T-helper 1 cell treated with Interleukin-12 subunit alpha and Interleukin-12 subunit beta and Interleukin-4 antibody, amounts not matched to agents 30 ng/mL and 1 ng/mL, for 36 hours (primary cell): Measurements from ENCODE around the gene VPS11. TPM values are rescaled to one million over a fixed set of nuclear protein-coding genes. Genes with fewer than 3 reads are reported as not detected.
"Not testable (repeated sequence)": the region's sequence is repeated elsewhere in the genome, so short reads cannot be mapped to it uniquely, and the experiment has no call there.

Source experiments
- intact Hi-C: fragments of 100-400 bp; cut with micrococcal nuclease; formaldehyde crosslinking; loops from one replicate; pipeline ENCODE4 v1.15.1; 2024
- total RNA-seq: library from RNA; stranded (reverse); gene quantifications from 2 replicates; pipeline ENCODE4 v1.2.3, GENCODE V29; 2022

The VPS11 gene
- total RNA-seq, 1 donor from 2014 or later, result 38.6 TPM

- intact Hi-C loops, result not testable (repeated sequence)
Observed at GRCh38 chr11:119033421-119033820, 34.2 kb upstream of the VPS11 start.

GRCh38 chr11:119034813-119035212 is 32.8 kb upstream of the VPS11 start:
- intact Hi-C loops, result no loop called here

DNA sequence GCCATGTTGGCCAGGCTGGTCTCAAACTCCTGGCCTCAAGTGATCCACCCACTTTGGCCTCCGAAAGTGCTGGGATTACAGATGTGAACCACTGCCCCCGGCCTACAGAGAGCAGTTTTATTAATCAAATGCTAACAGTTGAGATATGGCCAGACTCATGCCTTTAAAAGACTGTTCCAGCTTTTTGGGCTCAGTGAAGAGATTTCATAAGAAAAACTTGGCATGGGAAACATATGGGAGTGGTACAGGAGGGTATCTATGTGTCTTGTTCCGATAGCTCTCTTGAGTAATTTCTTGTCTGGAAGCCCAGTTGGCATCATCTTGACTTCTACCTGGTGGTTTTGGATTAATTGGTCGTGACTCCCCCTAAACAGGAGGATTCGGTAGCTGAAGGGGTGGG is 28.7 kb upstream of the VPS11 start:
- intact Hi-C loops, result no loop called here

DNA sequence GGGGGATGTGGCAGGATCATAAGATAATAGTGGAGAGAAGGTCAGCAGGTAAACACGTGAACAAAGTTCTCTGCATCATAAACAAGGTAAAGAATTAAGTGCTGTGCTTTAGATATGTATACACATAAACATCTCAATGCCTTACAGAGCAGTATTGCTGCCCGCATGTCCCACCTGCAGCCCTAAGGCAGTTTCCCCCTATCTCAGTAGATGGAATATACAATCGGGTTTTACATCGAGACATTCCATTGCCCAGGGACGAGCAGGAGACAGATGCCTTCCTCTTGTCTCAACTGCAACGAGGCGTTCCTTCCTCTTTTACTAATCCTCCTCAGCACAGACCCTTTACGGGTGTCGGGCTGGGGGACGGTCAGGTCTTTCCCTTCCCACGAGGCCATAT is 28.1 kb upstream of the VPS11 start:
- intact Hi-C loops, result not testable (repeated sequence)

- intact Hi-C loops, result no loop called here
Observed at GRCh38 chr11:119041821-119042514, 25.6 kb upstream of the VPS11 start.

GRCh38 chr11:119042927-119043326 is 24.7 kb upstream of the VPS11 start:
- intact Hi-C loops, result no loop called here

GRCh38 chr11:119044708-119045107 is 22.9 kb upstream of the VPS11 start:
- intact Hi-C loops, result no loop called here

DNA sequence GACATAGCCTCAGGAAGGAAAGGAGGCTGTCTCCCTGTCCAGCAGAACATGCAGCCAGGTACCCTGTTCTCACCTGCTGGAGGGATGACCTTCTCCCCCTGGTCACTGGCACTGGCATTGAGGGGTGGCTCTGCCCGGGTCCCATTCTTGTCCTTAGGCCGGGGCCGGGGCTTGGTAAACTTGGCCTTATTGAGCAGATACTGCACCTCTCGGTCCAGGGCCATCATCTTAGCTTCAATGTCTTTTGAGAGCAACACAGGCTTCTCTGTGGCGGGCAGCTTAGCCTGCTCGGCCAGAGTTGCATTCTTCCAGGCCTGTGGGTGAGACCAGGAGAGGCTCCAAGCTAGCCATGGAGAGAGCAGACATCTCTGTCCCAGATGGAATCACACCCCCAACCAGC is 21.1 kb upstream of the VPS11 start:
- intact Hi-C loops, result no loop called here

DNA sequence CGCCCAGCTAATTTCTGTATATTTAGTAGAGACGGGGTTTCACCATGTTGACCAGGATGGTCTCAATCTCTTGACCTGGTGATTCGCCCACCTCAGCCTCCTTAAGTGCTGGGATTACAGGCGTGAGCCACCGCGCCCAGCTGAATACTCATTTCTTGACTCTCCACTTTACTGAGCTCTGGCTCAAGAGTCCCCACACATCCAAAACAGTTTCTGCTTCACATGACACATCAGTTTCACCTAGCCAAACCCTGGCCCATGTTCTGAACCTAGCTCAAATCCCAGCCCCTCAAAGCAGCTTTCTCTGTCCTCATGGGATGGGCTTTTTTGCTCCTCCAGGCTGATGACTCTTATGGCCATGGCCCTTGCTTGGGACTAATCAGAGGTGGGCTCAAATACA is 20.4 kb upstream of the VPS11 start:
- intact Hi-C loops, result no loop called here

DNA sequence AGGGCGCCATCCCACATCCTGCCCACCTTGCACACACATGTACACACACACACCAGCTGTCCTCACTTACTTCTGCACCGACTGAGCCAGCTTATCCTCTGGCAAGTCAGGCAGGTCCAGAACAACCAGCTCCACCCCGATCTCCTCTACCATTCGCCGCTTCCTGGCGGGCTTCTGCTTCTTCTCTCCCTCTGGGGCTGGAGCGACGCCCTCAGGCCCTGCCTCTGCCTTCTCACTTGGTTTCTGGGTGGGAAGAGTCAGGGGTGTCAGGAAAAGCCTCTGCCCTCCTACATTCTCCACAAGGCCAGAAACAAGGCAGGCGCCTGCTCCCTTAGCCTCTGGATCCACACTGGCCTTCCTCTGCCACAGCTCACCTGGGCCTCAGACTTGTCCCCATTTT is 19.0 kb upstream of the VPS11 start:
- intact Hi-C loops, result no loop called here

DNA sequence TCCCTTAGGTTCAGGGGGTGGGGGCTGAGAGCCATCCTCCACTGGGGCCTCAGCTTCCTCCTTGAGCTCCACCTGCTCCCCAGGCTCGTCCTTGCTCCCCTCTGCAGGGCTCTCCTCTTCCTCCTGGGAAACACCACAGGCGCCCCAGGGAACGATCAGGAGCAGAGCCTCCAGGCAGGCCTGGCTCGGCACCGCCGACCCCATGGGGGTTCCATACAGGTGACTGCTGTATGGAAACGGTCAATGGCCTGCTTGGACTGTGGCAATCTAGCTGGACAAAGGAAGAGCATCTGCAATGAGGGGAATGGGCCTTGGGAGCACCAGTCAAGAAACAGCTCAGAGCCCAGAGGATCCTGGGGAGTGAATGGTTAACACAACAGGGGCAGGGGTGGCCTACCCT is 18.5 kb upstream of the VPS11 start:
- intact Hi-C loops, result no loop called here

DNA sequence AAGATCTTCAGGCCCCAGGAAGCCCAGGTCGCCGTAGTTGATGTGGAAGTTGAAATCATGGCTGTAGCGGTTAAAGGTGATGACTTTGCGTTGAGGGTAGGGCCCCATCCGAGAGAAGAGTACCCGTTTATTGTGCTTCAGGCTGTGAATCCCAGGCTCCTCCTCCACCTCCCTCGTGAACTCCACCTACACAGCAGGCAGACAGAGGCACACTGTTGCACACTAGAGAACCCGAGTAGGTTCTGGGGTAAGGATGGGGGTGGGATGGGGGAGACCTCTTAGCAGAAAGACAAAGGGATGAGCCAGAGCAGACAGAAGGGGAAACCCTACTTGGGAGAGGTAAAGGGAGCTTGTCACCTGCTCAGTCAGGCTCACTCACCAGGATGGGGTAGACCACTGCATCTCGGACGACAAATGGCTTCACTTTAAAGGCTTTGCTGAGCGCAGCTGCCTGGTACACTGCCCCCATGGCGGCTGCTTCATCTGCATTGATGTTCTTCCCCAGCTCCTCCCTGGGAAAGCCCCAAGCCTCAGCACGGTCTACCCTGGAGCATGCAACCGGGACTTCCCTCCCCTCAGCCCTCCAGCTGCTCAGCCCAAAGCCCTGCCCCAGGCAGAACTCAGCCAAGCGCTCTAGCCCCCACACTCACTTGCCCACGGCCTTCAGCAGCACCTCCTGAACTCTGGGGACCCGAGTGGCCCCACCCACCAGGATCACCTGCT is 16.0 kb upstream of the VPS11 start:
- intact Hi-C loops, result no loop called here

DNA sequence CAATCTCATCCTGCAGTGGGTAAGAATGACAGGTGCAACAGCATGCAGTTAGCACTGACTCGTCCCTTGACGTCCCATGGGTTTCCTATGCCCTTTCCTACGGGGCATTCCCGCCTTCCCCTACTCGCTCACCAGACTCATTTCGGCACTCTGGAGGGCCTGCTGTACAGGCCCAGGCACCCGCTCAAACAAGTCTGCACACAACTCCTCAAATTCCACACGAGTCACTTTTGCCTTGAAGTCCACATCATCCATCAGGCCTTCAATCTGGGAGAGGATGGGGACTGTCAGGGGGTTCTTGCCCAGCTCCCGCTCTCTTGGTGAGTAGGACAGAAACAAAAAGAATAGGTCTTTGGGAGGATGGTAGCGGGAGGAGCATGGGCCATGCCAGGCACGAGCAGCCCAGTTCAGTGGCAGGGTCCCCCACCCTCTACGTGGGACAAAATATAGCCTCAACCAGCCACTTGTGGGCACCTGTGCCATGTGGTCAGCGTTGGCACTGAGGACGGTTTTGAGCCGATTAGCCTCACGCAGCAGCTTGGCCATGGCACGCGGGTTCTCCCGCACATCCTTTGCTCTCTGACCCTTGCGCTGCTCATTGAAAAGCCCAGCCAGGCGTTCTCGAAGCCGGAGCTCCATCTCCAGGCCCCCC is 15.3 kb upstream of the VPS11 start:
- intact Hi-C loops, result no loop called here

DNA sequence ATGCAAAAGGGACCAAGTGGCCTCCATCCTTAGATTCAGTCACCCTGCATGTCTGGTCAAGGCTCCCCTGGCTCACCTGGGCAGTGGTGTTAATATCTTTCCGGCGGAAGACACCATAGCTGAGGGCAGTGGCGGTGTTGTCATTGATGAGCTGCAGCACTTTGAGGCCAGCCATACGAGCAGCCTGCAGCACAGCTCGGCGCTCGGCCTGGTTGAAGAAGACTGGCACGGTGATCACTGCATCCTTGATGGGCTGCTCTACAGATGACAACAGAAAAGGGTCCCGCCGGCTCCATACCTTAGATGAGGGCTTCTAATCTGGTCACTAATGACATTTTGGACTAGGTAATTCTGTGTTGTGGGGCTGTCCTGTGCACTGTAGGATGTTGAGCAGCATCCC is 13.2 kb upstream of the VPS11 start:
- intact Hi-C loops, result no loop called here

- intact Hi-C loops, result loop anchor here (2.0 to 5.0 kb wide), 4 partner anchors 127 to 326 kb away; partner anchors contain the start of gene USP2
Observed at GRCh38 chr11:119055901-119056300, 11.7 kb upstream of the VPS11 start.

DNA sequence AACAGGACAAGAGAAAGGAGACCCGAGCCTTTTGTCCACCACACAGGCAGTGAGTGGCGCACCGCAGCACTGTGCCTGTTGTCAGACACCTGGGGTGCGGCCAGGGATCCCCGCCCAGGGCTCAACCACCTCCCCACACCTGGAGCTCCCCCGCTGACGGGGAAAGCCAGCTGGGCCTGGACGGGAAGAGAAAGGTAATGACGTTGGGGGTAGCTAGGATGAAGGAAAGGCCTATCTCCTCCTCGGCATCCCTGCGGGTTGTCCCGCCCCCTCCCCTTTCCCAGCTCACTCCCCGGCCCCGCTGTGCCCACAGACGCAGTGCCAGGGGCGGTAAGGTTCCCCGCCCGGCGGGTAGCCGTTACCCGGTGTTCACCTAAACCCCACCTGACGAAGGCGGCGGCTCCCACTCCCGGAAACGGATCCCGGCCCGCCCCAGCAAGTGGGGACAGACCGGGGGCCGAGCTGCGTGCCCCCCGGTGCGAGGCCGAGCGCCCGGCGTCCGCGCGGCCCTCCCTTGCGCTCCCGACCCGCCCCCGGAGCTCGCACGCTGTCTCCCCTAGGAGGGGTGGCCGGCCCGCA is 11.1 kb upstream of the VPS11 start:
- intact Hi-C loops, result loop anchor here (2.0 to 5.0 kb wide), 4 partner anchors 128 to 326 kb away; partner anchors contain the start of gene USP2

- intact Hi-C loops, result loop anchor here (1.0 to 5.0 kb wide), 16 partner anchors 10 to 325 kb away; partner anchors contain the start of genes CENATAC, DPAGT1, HINFP and HMBS
Observed at GRCh38 chr11:119057000-119057769, 10.4 kb upstream of the VPS11 start, which contains the start of gene HYOU1. Gene HYOU1, minus strand, starts transcription at chr11:119057205. Its CDS starts 1,045 bp downstream, at chr11:119056160.

- intact Hi-C loops, result loop anchor here (5.0 kb wide), 1 partner anchor 323 kb away; the partner anchor contains the start of gene USP2
Observed at GRCh38 chr11:119059128-119059527, 8.5 kb upstream of the VPS11 start.

DNA sequence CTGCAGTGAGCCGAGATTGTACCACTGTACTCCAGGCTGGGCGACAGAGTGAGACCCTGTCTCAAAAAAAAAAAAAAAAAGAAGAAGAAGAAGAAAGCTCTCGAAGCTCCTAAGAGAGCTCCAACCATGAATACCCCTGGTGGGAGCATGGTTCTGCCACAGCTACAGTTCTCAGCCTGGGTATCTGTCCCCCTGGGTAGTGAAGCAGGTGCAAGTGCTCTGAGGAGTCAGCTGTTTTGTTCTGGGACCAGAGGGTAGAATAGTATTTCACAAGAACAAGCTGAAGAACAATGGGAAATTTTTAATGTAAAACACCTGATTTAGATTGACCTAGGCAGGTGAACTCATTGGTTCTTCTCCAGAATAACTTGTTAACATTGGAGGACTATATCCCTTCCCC is 6.4 kb upstream of the VPS11 start:
- intact Hi-C loops, result no loop called here

GRCh38 chr11:119062779-119063178 is 4.8 kb upstream of the VPS11 start:
- intact Hi-C loops, result no loop called here

GRCh38 chr11:119065369-119065768 is 2.2 kb upstream of the VPS11 start:
- intact Hi-C loops, result loop anchor here (1.0 kb wide), 2 partner anchors 132 to 258 kb away; no protein-coding TSS in a partner anchor
